Right renal cortex interstitium (tissue), 3 donors: ENCODE measurements around the gene PTGER3. TPM values are rescaled to one million over a fixed set of nuclear protein-coding genes. Genes with fewer than 3 reads are reported as not detected.

Experiments used
- DNase-seq, 3 donors: peaks; one replicate each; pipeline ENCODE4 v3.0.0-alpha.2; 2013; ENCODE audit warnings: low read depth in 3 of 3, low spot score in 2 of 3
- polyA plus RNA-seq, 3 donors: library from polyadenylated mRNA; unstranded; fragments of 120-200 nt; gene quantifications; one replicate each; pipeline ENCODE4 v1.2.1, GENCODE V29; 2013; ENCODE audit not compliant: insufficient read length in 3 of 3

PTGER3 gene
- 10 to 100 TPM; 46.4 to 55.2 (median 49.1) TPM for polyA plus RNA-seq

DNA sequence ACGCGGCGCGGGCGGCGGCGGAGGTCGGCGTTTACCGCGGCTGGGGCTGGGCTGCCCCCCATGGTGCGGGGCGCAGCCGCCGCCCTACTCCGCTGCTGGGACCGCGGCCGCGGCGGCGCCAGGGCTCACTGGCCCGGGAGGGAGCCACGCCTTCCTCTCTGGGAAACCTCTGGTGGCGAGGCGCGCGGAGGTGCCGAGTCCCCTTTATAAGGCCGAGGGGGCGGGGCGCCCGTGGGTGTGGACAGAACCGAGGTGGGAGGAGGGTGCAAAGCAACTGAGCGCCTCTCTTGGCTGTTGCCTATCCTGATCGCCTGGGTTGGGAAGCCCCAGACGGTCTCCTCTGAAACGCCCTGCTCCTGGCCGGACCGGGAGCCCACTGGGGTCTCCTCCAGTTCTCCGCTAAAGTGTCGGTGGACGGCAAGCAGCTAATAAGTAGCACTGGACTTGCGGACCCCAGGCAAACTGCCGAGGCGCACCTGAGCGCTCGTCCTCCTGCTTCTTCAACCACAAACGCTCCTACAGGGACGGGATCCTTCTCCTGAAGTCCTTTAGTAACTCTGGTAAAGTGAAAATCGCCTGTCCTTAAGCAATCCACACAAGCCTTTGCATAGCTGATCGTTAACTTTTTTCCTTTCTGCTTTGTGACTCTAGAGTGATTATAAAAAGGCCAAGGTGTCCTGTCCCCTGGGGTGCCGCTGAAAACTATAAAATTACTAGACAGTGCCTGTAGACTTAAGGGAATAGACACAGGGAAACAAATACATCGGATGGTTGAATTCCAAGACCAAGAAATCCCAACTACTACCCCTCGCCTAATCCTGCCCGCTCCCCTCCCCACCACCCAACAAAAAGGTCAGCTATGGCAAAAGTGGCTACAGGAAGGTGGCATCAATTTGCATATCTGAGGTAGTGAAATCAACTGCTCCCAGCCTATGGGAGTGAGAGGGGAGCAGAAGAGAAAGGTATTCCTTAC is at the start of gene PTGER3:
Gene PTGER3, minus strand, starts transcription at position 182 of the 973 bp plus-strand sequence. CDS start 239 bp downstream, outside the sequence.
- DNase-seq: no peak

DNA sequence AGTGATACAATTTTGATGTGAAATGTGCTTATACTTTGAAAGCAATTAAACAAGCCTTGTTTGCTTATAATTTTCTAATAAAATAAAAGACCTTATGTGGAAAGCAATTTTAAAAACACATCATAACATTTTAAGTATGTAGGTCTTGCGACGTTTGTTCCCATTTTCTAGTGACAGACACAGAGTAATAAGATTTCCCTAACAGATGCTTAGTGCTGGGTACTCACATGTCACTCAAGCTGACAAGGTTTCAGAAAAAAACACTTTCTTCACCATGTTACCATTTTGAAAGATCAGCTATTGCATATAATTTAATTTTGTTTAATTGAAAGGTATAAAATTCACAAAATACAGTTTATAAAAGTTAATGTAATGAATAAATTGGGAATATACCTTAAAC is 47.3 kb upstream of the PTGER3 start:
- no peak for DNase-seq

DNA sequence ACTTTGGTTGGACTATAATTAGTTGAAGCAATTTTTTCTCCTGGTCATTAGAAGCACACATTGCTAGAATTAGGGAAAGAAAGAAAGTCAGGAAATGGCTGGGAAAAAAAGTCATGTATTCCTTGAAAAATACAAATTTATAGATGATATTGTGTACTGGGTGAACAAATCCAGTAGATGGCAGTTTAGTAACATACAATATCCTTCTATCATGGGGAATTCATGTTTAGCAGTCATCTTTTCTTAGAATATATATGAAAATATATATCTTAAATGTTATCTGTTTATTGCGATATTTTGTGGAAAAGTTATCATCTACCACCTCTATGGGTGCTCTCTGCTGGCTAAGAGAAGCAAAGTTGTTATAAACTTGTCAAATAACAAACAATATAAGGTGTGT is 46.3 kb upstream of the PTGER3 start:
- DNase-seq: no peak

DNA sequence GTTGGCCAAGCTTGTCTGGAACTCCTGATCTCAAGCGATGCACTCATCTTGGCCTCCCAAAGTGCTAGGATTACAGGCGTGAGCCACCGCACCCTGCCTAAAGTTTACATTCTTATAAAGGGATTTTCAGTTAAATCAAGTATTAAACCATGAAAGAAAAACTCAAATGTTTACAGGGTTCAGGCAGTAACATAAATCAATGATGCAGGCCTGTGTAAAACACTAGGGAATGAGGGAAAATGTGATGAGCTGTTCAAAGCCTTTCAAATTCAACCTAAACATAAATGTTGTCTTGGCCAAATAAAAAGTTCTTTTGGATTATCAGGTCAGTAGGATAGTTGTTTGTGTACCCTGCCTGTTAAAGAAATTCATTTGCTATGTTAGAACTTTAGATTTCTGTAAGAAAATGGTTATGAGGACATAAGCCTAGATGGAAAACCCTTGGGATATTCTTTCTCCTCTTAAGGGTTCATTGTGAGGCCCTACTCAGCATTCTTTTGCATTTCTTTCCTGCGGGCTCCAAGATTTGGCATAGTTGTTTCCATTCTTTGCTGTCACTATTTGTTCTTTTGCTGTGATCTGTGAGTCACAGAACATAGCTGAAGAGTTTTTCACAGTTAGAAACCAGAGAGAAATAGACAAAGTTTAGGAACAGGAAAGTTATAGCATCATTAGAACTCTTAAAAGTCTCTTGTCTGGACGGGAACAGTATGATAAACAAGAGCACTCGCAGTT is 42.1 kb upstream of the PTGER3 start:
- no peak for DNase-seq

DNA sequence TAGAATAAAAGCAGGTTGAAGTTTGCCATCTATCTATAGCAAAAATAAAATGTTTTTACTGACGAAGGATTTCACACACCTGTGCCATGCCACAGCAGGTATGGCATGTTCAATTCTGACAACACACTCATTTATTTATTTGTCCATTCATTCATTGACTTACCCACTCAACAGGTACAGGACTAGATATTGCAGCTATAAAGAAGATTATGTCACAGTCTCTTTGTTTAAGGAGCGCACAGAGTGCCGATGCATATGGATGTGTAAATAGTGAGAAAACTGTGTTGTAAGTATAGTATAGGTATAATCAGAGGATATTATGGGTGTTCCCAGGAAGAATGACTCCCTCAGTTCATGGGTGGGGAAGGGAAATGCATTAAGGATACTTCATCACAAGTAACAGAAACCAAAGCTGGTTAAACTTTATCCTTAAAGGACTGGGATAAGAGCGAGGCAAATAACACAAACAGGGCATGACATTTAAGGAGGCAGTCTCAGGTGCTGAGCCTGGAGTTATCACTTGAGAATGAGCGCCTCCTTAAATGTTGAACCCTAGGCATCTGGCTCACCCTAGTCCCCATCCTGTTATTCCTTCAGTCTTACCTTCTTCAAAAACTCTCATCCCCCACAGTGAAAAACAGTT is 41.1 kb upstream of the PTGER3 start:
- no peak for DNase-seq

DNA sequence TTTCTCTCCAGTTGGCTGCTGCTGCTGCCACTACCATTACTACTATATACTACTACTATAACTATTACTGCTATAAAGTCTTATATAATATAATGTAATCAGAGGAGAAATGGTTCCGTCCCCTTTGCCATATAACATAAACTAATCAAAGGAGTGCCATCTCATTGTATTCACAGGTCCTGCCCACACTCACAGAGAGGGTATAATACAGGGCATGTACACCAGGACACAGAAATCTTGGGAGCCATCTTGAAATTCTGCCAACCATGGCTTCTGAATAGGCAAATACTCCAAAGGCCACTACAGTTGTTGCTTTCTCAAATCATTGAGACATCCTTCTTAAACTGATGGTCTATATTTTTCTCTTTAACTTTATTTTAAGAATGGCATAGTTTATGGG is 40.1 kb upstream of the PTGER3 start:
- DNase-seq: no peak

DNA sequence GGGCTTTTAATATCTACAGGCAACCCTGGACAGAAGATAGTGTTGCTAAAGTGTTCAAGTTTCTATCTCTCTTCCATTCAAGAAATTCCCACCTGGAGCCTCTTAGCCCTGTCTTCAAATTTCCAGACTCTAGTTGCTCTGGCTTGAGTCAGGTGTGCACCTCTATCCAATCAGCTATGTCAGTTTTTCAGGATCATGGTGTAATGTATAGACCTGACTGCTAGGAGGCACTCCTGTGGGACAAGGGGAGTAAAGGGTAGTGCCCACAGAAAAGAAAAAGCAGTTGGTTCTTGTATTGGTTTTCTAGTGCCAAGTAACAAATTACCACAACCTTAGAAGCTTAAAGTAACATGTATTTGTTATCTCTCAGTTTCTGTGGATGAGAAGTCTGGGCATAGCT is 39.4 kb upstream of the PTGER3 start:
- DNase-seq: no peak

DNA sequence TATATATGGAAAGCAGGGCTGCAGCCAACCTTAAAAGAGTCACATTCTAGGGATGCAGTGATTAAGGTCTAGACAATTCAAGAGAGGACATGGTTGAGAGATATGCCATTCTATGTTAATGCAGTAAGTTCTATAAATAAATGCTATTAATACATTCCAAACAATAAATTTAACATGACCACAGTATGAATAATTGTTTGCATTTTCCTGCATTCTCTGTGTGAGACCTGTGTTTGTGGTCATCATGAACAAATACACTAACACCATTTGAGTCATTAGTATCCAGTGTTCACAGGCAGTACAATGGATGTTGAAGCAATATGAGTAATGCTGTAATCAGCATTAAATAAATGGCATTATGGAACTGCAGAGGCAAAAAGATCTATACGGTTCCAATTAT is 38.7 kb upstream of the PTGER3 start:
- DNase-seq: no peak

DNA sequence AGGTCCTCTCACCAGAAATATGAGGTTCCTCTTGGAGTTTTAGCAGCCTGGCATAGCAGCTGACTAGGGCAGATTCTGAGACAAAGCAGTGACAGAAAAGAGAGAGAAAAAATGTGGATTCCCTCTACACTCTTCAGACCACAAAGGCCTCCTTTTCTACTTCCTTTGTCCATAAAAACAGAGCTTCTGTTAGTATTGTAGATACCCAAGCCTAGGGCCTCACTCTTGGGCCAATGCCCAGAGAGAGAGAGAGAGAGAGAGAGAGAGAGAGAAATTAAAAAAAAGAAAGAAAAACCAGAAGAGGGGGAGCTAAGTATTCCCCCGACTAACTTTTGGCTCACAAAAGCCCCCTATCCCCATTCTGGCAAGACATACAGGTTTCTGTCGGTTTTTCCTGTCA is 35.7 kb upstream of the PTGER3 start:
- DNase-seq: no peak

DNA sequence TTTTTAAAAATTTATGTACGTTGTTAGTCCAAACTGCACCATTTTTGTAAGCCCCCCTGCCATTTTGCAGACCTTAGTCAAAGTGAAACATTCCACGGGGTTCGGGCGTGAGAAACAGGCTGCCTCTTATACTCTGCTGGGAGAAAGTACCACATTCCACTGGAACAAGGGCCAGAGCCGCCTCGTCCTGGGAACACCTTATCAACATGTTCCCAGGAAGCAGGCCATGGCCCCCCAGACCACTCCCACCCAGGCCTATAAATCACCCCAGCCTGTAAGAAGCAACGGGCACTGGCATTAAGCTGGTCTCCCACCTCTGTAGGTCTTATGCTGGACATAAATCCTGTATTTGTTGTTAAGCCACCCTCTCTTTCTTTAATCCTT is 34.1 kb upstream of the PTGER3 start:
- DNase-seq: no peak

DNA sequence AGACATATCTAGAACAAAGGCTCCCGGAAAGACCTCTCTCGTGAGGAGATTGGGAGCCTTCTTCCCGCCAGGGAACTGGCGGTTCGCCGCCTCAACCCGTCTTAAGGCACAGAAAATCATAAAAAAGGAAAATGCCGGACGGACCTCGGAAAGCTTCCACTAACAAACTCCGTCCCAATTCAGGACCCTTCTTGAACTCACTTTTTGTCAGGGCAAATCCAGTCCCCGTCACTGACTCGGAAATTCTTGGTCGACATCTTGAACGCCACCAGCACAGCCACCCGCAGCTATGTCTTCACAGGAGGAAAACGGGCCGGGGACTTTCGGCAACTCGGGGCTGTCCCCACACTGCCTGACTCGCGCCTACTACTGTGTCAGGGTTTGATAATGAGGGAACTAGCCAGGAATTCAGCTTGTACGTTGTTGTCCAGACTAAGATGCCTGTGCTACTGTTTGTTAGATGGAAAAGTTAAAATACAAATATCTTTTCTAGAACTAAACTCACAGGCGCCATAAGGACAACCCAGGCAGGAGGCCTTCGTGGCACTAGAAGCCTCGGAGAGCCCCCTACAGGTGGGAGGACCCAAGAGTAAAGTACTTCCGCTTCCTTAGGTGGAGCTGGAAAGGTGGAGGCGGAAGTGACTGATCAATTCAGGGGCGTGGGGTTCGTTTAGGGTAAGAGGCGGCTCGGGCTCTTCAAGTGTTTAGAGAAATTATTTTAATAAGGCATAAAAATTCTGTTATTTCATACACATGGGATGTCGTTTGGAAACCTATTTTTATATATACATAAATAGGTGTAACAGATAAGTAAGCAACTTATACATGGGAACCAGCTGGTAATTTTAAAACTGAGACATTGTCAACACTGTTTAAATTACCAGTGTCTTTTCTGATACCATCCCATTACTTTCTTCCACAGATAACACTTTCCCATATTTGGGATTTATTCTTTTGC is 33.4 kb upstream of the PTGER3 start, which contains the start of gene ZRANB2:
Gene ZRANB2, minus strand, starts transcription at position 297 of the 958 bp plus-strand sequence. Its CDS starts 40 bp downstream, at position 257.
- peak; percentile 89 to 98 (median 93) for DNase-seq

DNA sequence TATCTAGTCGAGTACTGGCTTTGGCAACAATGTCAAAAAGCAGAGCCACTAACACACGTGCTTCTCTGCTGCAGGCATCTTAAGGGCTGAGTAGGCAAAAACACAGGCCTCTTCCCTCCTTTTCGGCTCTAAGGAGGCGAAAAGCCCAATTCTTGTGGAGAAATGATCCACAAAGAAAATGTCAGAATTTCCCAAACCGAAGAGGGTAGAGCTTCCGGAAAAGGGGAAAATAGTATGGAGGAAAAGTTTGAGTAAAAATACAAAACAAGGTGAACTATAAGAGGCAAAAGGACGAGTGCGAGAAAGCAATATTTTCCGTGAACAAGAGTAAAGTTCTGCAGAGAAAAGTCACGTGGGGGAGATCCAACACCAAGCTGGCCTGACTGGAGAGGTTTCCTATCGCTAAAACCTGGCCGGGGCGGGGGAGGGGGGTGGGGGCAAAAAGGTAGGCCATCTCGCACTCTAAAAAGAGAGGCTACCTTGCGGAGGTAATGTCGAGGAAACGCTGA is 32.7 kb upstream of the PTGER3 start:
- DNase-seq: peak in 2 of 3 donors; percentile 3 to 15

DNA sequence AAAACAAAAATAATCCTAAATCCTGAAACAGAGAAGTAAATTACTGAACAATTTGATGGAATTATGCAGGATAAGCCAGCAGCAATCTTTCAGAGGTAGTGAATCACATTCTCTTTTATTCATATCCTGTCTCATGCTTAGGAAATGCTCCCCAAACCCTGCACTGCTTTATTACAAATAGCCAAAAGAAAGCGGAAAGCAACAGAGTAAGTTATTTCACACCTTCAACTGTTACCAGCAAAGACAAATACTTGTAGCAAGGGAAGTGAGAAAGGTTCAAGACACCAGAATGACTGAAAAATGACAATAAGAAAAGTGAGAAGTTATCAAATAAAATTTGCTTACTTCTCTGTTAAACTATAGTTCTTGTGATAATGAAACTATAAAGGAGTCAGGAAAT is 27.1 kb upstream of the PTGER3 start:
- DNase-seq: no peak

DNA sequence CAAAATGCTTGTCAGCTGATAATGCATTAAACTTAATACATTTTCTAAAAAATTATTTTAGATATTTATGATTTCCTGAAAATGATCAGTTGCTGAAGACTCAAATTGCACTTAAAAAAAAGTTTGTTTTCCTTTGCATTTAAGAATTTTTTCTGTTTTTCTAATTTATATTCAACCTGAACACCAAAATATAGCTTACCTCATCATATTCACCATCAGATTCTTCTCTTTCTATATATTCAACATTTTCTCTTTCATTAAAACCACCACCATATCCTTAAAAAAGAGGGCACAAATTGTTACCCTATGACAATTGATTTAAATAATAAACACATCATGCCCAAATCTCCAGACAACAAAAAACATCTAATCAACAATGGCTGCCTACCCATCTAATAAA is 24.7 kb upstream of the PTGER3 start:
- no peak for DNase-seq

DNA sequence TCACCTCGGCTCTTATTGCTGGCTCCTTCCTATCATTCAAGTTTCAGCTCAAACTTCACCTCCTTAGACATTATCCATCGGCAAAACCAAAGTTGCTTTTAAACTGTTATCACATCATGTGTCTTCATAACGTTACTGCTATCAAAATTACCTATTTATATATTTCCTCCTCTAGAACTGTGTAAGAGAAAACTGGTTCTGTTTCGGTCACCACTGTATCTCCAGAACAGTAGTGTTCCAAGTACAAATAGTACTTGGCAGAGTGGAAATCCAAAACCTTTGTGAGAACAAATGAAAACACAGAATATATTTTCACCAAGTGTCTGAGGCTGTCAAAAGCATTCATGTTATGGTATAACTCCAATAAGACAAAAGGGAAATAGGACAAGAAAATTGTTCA is 24.1 kb upstream of the PTGER3 start:
- no peak for DNase-seq

DNA sequence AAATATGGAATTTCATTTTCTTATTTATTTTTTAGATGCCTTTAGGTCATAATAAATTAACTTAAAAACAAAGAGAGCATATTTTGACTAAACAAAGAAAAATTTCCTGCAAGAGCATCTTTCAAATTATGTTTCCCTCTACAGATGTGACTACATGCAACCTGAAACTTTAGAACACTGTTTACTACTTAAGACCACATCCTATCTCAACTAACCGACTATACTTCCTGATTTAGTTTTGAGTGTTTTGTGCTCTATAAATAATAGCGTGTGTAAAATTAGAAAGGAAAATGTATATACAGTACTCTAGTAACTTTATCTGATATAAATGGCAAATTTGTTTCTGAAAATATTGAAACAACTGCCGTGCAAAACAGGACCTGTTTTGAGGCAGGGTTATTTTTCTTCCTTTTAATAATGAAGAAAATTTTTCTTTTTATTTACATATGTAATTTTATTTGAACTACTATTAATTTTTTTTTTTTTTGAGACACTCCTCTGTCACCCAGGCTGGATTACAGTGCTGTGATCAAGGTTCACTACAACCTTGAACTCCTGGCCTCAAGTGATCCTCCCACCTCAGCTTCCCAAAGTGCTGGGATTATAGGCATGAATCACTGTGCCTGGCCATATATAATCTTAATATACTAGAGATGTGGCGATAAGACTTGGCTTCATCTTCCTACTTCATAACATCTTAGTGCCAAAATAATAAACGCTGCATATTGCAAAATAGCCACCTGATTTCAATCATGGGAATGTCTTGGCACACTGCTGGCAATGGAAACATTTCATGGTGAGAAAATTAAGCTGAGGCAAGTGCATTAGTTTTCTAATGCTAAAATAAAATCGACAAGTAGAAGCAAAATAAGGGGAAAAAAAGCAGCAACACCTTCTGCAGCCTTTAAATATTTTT is 21.0 kb upstream of the PTGER3 start:
- no peak for DNase-seq

DNA sequence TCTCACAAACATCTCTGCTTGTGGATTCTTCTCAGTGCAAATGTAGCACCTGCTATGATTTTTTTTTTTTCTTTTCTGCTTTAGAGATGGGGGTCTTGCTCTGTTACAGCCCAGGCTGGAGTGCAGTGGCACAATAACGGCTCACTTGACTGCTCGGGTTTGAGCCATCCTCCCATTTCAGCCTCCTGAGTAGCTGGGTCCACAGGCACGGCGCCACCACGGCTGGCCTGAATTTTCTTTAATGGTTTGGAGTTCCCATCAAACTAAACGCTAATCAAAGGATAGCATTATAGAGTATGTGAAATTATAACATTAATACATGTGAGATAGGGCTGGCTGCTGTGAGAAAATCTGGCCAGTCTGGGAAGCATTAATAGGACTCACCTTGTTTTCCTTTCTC is 7.2 kb upstream of the PTGER3 start:
- no peak for DNase-seq

DNA sequence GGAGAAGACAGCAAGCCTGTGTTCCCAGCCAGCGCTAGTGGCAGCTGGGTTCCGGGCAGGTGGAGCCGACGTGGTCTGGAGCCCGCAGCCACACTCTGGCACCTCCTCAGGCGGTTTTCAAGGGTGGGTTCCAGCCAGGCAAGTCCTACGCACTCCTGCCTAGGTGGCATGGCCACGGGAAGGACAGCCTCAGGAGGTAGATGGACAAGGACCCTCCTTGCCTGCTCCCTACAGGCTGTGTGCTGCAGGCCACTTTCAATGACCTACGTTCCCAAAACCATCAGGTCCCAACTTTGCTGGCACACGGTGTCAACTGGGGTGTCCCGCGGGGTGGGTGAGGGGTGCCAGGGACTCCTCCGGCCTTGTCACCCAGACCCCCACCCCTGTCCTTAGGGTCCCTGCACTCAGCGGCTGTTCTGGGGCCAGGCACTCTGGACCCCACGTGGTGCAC is 6.7 kb upstream of the PTGER3 start:
- DNase-seq: no peak

DNA sequence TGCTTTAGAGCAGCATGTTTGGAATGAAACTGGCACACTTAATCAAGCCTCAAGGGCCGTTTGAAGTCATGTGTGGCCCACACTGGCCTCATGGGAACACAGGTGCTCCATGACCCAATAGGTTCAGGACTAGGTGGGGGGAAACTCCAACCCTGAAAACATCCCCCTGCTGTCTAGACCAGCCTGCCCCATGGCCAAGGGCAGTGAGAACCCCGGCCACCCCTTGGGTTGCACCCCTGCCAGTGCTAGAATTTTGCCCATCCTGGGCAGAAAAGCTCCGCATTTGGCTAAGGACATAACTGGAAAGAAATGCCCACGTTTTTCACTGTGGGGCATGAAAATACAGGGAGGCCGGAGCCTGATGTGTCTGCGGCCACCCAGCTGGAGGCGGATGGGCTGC is 6.1 kb upstream of the PTGER3 start:
- DNase-seq: no peak
